Naive thymus-derived CD4-positive, alpha-beta T cell (primary cell): ENCODE measurements around the gene SQOR. TPM values are rescaled to one million over a fixed set of nuclear protein-coding genes. Genes with fewer than 3 reads are reported as not detected.

Experiments used
- ATAC-seq: fragments of 150-1000 bp; cut with Tn5 transposase; 2 replicates; pipeline ENCODE4 v1.10.0; 2021; ENCODE audit warnings: mild to moderate bottlenecking, moderate library complexity
- CTCF ChIA-PET: fragments of 350-600 bp; sonication (Branson Sonifier 250); formaldehyde crosslinking; loops from one replicate; lab custom pipeline; 2021; ENCODE audit warnings: antibody characterized with exemption; lab: Charles Lee
- POLR2A ChIA-PET: fragments of 350-600 bp; sonication (Branson Sonifier 250); formaldehyde crosslinking; loops from one replicate; lab custom pipeline; 2021; ENCODE audit warnings: antibody characterized with exemption, inconsistent platforms; lab: Charles Lee
- DNase-seq, 9 donors: peaks; one replicate each; pipeline versions ENCODE4 v3.0.0 to v3.0.0-alpha.2; 2020 to 2022; ENCODE audit warnings: mixed read lengths in 1 of 9
- H3K27ac ChIP-seq: one replicate; pipeline ENCODE4 v1.7.0; 2013; ENCODE audit warnings: mild to moderate bottlenecking, low read depth, low read length, moderate library complexity
- H3K27me3 ChIP-seq, 2 donors: one replicate each; pipeline ENCODE4 v1.7.0; 2013; ENCODE audit warnings: low read length in 2 of 2, mild to moderate bottlenecking in 2 of 2, moderate library complexity in 2 of 2; ENCODE audit not compliant: control insufficient read depth in 2 of 2, insufficient read depth in 2 of 2
- H3K36me3 ChIP-seq, 3 experiments: 1 replicate in 2 of 3; 2 replicates in 1 of 3; pipeline ENCODE4 v1.7.0; 2013; ENCODE audit warnings: low read length in 3 of 3, mild to moderate bottlenecking in 3 of 3, moderate library complexity in 1 of 3; ENCODE audit not compliant: insufficient read depth in 3 of 3, control insufficient read depth in 2 of 3
- H3K4me1 ChIP-seq, 2 donors: one replicate each; pipeline ENCODE4 v1.7.0; 2013; ENCODE audit warnings: low read length in 2 of 2, mild to moderate bottlenecking in 2 of 2, moderate library complexity in 1 of 2; ENCODE audit not compliant: control insufficient read depth in 2 of 2, insufficient read depth in 2 of 2
- H3K4me3 ChIP-seq: 2 replicates; pipeline ENCODE4 v1.7.0; 2013; ENCODE audit warnings: mild to moderate bottlenecking, low read length
- H3K9me3 ChIP-seq, 3 experiments: 1 replicate in 2 of 3; 2 replicates in 1 of 3; pipeline ENCODE4 v1.7.0; 2013; ENCODE audit warnings: low read length in 3 of 3; ENCODE audit not compliant: control insufficient read depth in 2 of 3
- H3K27ac Mint-ChIP-seq, 9 donors: one replicate each; pipeline ENCODE4 v1.8.0; 2020 to 2022; ENCODE audit warnings: mixed read lengths in 9 of 9, mild to moderate bottlenecking in 8 of 9, moderate library complexity in 5 of 9, inconsistent platforms in 2 of 9
- H3K27me3 Mint-ChIP-seq, 5 donors: one replicate each; pipeline ENCODE4 v1.8.0; 2021 to 2022; ENCODE audit warnings: mixed read lengths in 5 of 5, mild to moderate bottlenecking in 1 of 5
- H3K36me3 Mint-ChIP-seq, 5 donors: one replicate each; pipeline ENCODE4 v1.8.0; 2020 to 2022; ENCODE audit warnings: mixed read lengths in 5 of 5, mild to moderate bottlenecking in 3 of 5, inconsistent platforms in 1 of 5
- H3K4me1 Mint-ChIP-seq, 7 donors: one replicate each; pipeline ENCODE4 v1.8.0; 2020 to 2022; ENCODE audit warnings: mixed read lengths in 7 of 7, mild to moderate bottlenecking in 3 of 7, inconsistent platforms in 1 of 7
- H3K4me3 Mint-ChIP-seq, 10 donors: one replicate each; pipeline ENCODE4 v1.8.0; 2020 to 2022; ENCODE audit warnings: mild to moderate bottlenecking in 10 of 10, mixed read lengths in 10 of 10, moderate library complexity in 6 of 10, inconsistent platforms in 2 of 10
- H3K9me3 Mint-ChIP-seq, 11 donors: one replicate each; pipeline ENCODE4 v1.8.0; 2020 to 2022; ENCODE audit warnings: mixed read lengths in 11 of 11, mild to moderate bottlenecking in 4 of 11, inconsistent platforms in 1 of 11, moderate library complexity in 1 of 11
- intact Hi-C, 2 donors: fragments of 100-400 bp; cut with micrococcal nuclease; formaldehyde crosslinking; loops; one replicate each; pipeline ENCODE4 v1.15.1; 2023
- polyA plus RNA-seq, 2 donors: library from polyadenylated mRNA; unstranded; fragments of 300-500 nt; fragmentation: Illumina TruSeq; gene quantifications; one replicate each; pipeline ENCODE4 v1.2.3, GENCODE V29; 2021
- total RNA-seq, 6 experiments: library from RNA in 5 of 6; stranded (reverse) in 5 of 6; gene quantifications; 1 replicate in 5 of 6; 2 replicates in 1 of 6; pipeline ENCODE4 v1.2.3 and lab custom pipeline; 2021 to 2026

SQOR gene
- total and polyA plus RNA-seq, 7 experiments from 2014 or later = 20.6 to 115 (median 45.1) TPM

GRCh38 chr15:45689616-45690015 is 54.8 kb downstream of the SQOR start:
- Histone ChIP-seq H3K4me1 (no peaks in the 10 kb centered on the region), H3K4me3 (no peak overlapping the region), H3K9me3 (no peaks in the 10 kb centered on the region), H3K27me3 (no peaks in the 10 kb centered on the region), H3K27ac (no peak overlapping the region), H3K36me3 (peaks cover 3 to 70% (median 6%) of the 10 kb centered on the region in 3 experiments)
- CTCF ChIA-PET = interaction anchor here (0.7 kb wide), 1 partner anchor 107 kb away, joined by 4 read pairs; no protein-coding TSS in a partner anchor
- H3K27ac Mint-ChIP-seq = peak overlapping the region in 1 of 9 donors; percentile 19
- intact Hi-C loops = no loop called here
- H3K9me3 Mint-ChIP-seq = no peaks in the 10 kb centered on the region
- POLR2A ChIA-PET = no interaction called here
- peaks cover 17 to 65% (median 38%) of the 10 kb centered on the region in 5 donors for H3K36me3 Mint-ChIP-seq
- H3K27me3 Mint-ChIP-seq = no peaks in the 10 kb centered on the region
- ATAC-seq = no peak
- no peak for DNase-seq
- H3K4me1 Mint-ChIP-seq = peaks cover 0 to 2% (median 0%) of the 10 kb centered on the region in 7 donors
- H3K4me3 Mint-ChIP-seq = no peak overlapping the region

- Histone ChIP-seq H3K27ac (no peak overlapping the region), H3K27me3 (no peaks in the 10 kb centered on the region), H3K4me1 (no peaks in the 10 kb centered on the region), H3K9me3 (no peaks in the 10 kb centered on the region), H3K36me3 (peaks cover 3 to 59% (median 6%) of the 10 kb centered on the region in 3 experiments), H3K4me3 (no peak overlapping the region)
- peaks cover 0 to 2% (median 0%) of the 10 kb centered on the region in 7 donors for H3K4me1 Mint-ChIP-seq
- DNase-seq (no peak), ATAC-seq (no peak)
- CTCF ChIA-PET = no interaction called here
- H3K9me3 Mint-ChIP-seq = no peaks in the 10 kb centered on the region
- intact Hi-C loops = no loop called here
- POLR2A ChIA-PET = no interaction called here
- H3K4me3 Mint-ChIP-seq = no peak overlapping the region
- H3K36me3 Mint-ChIP-seq = peaks cover 8 to 56% (median 28%) of the 10 kb centered on the region in 5 donors
- no peaks in the 10 kb centered on the region for H3K27me3 Mint-ChIP-seq
- H3K27ac Mint-ChIP-seq = no peak overlapping the region
These were observed 55.9 kb downstream of the SQOR start for GRCh38 chr15:45690581-45691260.

GRCh38 chr15:45701108-45701507 is 66.3 kb downstream of the SQOR start:
- Mint-ChIP-seq H3K9me3 (no peaks in the 10 kb centered on the region), H3K4me3 (no peak overlapping the region), H3K36me3 (peaks cover 0 to 2% (median 0%) of the 10 kb centered on the region in 5 donors), H3K4me1 (peaks cover 6 to 19% (median 10%) of the 10 kb centered on the region in 7 donors), H3K27ac (no peak overlapping the region), H3K27me3 (peaks cover 0 to 31% (median 3%) of the 10 kb centered on the region in 5 donors)
- ChIA-PET POLR2A (no interaction called here), CTCF (no interaction called here)
- no peaks in the 10 kb centered on the region for H3K27me3 ChIP-seq
- no peak for ATAC-seq
- H3K4me3 ChIP-seq = no peak overlapping the region
- H3K4me1 ChIP-seq = no peaks in the 10 kb centered on the region
- intact Hi-C loops = loop anchor here (10.0 kb wide), 3 partner anchors 176 to 614 kb away; partner anchors contain the start of gene SLC30A4 (in 2 of the 2)
- no peaks in the 10 kb centered on the region for H3K36me3 ChIP-seq
- no peak overlapping the region for H3K27ac ChIP-seq
- H3K9me3 ChIP-seq = no peaks in the 10 kb centered on the region
- DNase-seq = no peak

GRCh38 chr15:45702041-45702440 is 67.2 kb downstream of the SQOR start:
- Mint-ChIP-seq H3K4me3 (no peak overlapping the region), H3K27me3 (peaks cover 0 to 31% (median 3%) of the 10 kb centered on the region in 5 donors), H3K36me3 (peaks cover 0 to 2% (median 0%) of the 10 kb centered on the region in 5 donors), H3K9me3 (no peaks in the 10 kb centered on the region), H3K4me1 (peaks cover 6 to 19% (median 11%) of the 10 kb centered on the region in 7 donors), H3K27ac (no peak overlapping the region)
- POLR2A ChIA-PET = no interaction called here
- CTCF ChIA-PET = no interaction called here
- Histone ChIP-seq H3K4me3 (no peak overlapping the region), H3K9me3 (no peaks in the 10 kb centered on the region), H3K4me1 (no peaks in the 10 kb centered on the region), H3K27me3 (no peaks in the 10 kb centered on the region), H3K36me3 (no peaks in the 10 kb centered on the region), H3K27ac (no peak overlapping the region)
- ATAC-seq = no peak
- intact Hi-C loops = loop anchor here (10.0 kb wide), 3 partner anchors 177 to 613 kb away; partner anchors contain the start of gene SLC30A4 (in 2 of the 2)
- DNase-seq = no peak

GRCh38 chr15:45703670-45704328 is 69.0 kb downstream of the SQOR start:
- no peak for ATAC-seq
- intact Hi-C loops = loop anchor here (2.0 to 10.0 kb wide), 4 partner anchors 69 to 611 kb away; partner anchors contain the start of genes SLC30A4 (in 2 of the 2) and SQOR (in 1 of the 2)
- POLR2A ChIA-PET = interaction anchor here (0.9 to 1.0 kb wide), 2 partner anchors 66 to 116 kb away, joined by 3 to 4 read pairs; partner anchors contain the start of gene BLOC1S6

More at GRCh38 chr15:45703670-45704328, 69.0 kb downstream of the SQOR start:
- no peak overlapping the region for H3K27ac ChIP-seq
- H3K4me3 ChIP-seq = peak overlapping the region; percentile 53
- H3K9me3 ChIP-seq = no peaks in the 10 kb centered on the region
- peaks cover 0 to 31% (median 3%) of the 10 kb centered on the region in 5 donors for H3K27me3 Mint-ChIP-seq
- peaks cover 0 to 2% (median 0%) of the 10 kb centered on the region in 5 donors for H3K36me3 Mint-ChIP-seq
- peak overlapping the region in 1 of 9 donors; percentile 65 for H3K27ac Mint-ChIP-seq
- no peaks in the 10 kb centered on the region for H3K36me3 ChIP-seq
- H3K27me3 ChIP-seq = no peaks in the 10 kb centered on the region
- no peaks in the 10 kb centered on the region for H3K9me3 Mint-ChIP-seq
- no peaks in the 10 kb centered on the region for H3K4me1 ChIP-seq
- peaks cover 5 to 19% (median 11%) of the 10 kb centered on the region in 7 donors for H3K4me1 Mint-ChIP-seq
- H3K4me3 Mint-ChIP-seq = peak overlapping the region; percentile 21 to 97 (median 91)
- DNase-seq = peak in 2 of 9 donors; percentile 2 to 11
- CTCF ChIA-PET = interaction anchor here (0.7 kb wide), 1 partner anchor 61 kb away, joined by 3 read pairs; no protein-coding TSS in a partner anchor
